GM10847 (cell line): ENCODE results near the gene PPP1R1B.

Experiments
- POLR2A ChIP-seq: IDR thresholded peaks from 2 replicates; pipeline ENCODE4 v1.6.1; 2011; ENCODE audit not compliant: insufficient read length; ENCODE audit errors: extremely low read depth

PPP1R1B gene

DNA sequence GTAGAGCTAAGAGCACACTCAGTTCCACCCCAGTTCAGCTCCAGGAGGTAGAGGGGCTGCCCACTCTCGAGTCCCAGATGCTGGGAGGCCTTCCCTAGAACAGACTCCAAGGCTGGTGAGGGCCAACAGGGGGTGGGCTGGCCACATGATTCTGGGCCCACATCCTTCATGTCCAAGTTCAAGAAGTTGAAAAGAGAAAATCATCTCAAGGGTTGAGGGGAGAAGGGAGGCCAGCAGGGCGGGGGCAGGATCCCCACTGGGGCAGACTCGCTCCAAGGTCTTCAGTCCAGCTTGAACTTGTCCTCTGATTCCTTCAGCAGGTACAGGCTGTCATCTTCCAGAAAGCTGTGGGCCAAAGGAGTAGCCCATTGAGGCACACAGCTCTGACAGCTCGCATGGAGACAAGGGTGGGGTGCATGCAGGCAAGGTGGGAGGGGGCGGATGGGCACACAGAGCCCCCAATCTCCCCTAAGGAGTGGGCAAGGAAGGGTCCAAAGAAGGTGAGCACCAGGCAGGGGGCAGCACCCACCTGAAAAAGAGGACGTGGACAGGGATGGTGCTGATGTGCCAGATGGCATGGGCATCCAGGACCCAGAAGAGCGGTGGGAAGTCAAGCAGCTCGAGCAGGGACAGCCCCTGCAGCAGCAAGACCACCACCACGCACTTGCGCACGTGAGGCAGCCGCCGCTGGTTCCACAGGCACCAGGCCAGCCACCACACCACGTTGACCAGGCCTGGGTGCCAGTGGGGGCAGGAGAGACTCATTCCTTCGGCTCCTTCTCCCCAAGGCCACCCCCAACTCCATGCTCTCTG lies 46.0 kb downstream of the PPP1R1B start:
- TF ChIP-seq POLR2A = no peak

DNA sequence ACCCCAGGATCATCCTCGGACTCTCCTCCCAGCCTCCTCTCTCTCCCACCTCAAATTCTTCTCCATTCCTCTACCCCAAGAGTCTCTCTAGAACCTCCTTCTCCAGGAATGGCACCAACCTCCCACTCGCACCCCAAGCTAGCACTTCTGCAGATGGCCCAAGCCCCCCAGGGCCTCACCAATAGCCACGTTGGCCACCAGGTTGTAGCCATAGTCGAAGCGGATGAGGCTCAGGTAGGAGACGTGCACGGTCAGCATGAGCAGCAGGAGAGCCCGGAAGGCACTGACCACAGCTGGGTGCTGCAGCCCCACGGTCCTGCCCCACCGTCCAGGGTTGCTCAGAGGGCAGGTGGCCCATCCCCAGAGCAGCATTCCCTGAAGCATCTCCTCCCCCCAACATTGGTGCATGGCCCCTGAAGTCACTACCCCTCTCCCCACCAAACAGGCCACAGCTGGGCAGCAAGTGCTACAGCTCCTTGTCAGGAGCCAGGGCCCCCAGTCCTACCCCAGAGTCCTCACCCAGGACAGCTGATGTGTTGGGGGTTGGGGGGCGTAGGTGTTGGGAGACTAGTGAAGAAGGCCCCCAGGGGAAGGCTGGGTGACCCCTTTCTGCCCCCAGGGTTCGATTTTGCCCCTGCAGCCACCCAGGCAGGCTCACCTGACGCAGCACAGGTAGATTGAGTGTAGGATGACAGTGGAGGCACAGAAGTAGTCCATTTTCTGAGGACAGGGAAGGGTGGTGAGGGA lies 46.8 kb downstream of the PPP1R1B start:
- TF ChIP-seq POLR2A = no peak

DNA sequence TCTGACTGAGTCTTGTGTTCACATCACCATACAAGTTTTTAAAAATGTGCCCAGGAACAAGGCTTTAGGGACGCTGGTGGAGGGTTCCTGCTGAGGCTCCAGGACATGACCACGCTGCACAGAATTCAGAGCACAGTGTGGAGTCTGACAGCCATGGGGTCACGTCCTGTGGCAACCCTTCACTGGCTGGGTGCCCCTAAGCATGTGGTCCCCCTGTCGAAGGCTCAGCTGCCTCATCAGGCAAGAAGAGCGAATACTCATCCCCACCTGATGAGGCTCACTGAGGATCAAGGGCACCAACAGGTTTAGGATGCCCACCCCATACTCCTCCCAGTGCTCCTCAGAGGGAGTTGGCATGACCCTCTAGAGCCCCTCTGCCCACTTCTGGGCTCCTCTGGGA lies 47.4 kb downstream of the PPP1R1B start:
- no peak for TF ChIP-seq POLR2A

DNA sequence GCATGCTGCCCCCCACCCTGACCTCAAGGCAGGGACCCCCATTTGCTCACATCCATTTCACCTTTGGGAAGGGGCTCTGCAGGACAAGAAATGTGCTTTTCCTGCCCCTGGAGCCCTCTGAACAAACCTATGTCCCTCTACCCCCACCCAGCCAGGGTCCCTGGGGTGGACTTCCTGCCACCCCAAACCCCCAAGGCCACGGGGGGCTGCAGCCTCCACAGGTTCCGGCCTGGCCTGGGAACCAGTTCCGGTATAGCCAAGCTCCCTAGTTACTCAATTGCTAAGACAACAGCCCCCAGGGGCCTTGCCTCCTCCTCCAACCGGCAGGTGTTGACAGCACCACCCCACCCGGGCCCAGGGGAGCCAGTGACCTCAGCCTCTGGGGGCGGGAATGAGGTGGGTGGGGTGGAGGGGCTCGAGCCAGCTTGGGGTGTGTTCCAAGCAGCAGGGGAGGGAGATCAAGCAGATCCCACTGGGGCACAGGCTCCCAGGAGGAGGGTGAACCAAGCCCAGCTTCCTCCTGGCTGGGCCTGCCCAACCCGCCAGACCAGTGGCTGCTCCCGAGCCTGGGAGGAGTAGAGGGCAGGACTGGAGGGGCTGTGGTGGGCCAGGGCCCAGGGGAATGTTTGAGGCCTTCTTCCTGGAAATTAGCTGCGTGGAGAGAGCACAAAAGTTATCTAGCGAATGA lies 48.1 kb downstream of the PPP1R1B start:
- no peak for TF ChIP-seq POLR2A

DNA sequence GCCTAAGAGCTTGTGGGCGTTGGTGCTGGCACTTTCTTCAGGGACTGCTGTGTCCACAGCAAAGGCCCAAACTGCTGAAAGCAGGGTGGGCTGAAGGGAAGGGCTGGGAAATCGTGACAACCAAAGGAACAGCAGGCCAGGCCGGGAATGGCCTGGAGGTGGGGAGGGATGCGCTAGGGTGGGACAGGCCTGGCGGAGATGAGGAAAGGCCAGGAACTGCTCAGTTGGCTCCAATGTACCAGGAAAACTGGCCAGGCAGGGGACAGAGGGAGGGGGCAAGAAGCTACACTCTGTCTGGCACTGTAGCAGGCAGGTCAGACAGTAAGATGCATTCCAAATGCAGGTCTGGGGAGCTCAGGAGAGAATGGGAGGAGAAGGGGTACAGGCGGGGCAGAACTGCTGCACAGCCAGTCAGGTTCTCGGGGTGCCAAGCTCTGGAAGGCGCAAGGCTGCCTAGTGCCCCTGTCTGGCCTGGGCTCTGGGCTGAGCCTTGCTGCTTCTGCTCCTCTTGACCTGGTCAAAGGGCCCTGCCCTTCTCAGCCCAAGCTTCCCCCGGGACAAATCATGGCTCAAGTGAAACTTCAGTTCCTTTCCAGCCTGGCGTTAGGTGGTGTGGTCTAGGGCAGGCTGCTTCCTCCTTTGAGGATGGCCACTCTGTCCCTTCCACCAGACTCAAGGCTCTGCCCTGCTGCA lies 48.8 kb downstream of the PPP1R1B start:
- TF ChIP-seq POLR2A = no peak

DNA sequence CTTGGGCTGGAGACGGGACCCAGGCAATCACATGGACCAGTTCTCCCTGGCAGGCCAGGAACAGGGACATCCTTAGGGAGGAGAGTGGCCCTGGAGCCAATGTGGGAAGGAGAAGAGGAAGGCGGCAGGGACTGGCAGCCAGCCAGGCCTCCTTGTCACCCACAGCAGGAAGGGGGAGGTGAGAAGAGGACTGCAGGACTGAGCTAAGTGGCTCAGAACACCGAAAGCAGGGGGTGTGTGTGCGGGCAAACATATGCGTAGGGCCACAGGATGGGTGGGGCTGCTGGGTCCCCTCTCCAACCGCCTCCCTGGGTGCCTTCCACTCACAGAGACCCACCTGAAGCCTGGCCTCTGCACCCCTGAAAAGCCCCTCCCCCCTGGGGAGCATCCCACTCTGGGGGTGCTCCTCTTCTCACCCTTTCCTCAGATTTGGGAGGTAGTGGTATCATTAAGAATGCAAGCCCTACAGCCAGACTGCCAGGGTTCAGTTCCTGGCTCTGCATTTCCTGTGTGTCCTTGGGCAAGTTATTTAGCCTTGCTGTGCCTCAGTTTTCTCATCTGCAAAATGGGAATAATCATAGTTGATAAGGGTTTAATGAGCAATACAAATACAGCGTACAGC lies 49.6 kb downstream of the PPP1R1B start:
- TF ChIP-seq POLR2A = no peak

DNA sequence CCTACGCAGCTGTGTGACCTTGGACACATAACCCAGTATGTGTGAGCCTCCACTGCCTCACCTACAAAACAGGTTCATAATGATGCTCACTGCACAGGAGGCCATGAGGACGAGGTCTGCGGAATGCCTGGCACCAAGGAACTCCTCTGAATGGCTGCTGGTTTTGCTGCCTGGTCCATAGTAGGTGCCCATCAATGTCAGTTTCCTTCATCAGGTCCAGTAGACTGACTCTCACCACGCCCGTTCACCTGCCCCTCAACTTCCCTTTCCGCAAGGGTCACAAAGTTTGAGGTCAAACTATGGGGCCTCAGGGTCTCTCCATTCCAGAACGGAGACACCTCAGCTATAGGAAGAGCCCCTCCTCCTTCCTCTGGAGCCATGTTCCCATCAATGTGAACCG lies 50.3 kb downstream of the PPP1R1B start:
- TF ChIP-seq POLR2A = no peak

DNA sequence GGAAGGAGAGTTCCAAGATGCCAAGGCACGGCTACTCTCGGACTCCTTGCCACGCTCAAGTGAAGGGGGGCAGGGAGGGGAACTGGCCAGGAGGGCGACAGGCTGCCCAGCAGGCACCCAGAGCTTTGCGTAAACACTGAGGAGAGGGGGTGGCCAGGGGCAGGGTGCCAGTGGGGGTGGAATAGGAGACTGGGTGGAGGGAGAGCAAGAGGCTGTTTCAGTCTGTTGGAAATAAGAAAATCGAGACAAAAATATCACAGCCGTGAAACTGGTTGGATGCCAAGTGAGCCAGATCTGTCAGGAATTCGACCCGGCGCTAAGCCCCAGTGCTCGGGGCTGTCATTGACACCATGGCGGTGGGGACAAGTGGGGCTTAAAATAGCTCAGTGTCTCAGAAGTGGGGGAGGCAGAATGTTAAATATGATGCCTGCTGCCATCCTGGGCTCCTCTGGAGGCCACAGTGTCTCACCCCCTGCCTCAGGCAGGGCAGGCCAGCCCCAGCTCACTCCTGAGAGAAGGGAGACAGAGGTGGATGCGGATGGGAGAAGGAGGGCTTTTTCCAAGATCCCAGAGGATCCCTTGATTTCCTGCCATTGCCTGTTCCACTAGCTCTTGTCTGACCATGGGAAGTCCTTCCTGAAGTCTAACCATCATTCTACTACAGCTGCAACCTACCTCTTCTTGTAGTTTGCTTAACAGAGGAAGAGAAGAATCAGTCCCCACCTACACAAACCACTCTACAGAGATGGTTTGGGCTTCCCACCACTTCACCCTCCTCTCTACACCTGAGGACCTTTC lies 51.0 kb downstream of the PPP1R1B start:
- TF ChIP-seq POLR2A = no peak

DNA sequence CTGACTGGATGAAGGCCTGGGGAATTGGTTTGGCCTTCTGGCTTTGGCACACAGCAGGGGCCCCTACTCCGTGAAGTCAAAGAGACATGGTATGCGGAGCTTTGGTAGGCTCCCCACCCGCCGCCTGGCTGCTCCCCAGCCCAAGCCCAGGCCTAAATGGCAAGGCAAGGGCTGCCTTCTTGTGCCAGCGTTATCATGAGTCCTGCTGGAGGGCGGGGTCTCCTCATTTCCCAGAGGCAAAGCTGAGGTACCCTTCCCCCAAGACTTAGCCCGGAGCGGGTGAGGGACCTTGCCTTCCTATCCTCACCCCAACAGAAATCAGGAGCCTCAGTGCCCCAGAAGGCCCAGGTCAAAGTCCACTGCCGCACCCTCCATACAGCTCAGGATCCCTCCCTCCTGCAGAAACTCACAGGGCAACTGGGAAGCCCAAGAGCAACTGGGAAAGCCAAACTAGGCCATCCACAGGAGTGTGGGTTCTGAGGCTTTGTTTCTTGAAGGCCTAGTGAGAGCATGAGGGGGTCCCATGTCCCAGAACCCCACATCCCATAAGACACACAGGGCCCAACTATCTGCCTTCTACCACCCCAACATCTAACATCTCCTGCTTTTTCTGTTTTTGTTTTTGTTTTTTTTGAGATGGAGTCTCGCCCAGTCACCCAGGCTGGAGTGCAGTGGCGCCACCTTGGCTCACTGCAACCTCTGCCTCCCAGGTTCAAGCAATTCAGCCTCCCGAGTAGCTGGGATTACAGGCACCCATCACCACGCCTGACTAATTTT lies 51.8 kb downstream of the PPP1R1B start:
- no peak for TF ChIP-seq POLR2A

DNA sequence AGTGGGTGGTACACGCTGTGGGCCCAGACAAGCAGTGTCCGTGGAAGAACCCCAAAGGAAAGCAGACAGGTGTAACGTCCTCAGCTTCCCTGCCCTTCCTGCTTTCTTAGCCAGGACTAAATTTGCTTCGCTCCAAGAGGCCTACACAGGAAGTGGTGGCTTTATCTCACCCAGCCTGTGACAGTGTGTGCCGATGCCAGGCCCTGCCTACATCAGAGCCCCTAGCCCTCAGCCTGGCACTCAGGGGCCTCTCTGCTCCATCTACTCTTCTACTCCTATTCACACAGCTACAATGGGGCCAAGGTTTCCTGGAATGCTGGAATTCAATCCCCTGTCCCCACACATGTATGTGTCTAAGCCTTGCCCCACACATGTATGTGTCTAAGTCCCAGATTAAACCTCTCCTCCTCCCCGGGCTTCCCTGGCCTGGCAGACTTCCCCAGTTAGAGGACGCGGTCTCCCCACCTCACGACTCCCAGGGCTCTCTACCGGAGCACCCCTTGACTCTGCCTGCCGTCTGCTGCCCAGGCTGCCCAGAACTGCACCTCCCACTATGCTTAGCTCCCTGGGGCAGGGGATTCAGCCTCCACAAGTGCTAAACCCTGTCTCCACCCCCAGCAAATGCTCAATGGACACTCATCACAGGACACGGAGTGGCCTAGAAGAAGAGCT lies 52.9 kb downstream of the PPP1R1B start:
- no peak for TF ChIP-seq POLR2A

DNA sequence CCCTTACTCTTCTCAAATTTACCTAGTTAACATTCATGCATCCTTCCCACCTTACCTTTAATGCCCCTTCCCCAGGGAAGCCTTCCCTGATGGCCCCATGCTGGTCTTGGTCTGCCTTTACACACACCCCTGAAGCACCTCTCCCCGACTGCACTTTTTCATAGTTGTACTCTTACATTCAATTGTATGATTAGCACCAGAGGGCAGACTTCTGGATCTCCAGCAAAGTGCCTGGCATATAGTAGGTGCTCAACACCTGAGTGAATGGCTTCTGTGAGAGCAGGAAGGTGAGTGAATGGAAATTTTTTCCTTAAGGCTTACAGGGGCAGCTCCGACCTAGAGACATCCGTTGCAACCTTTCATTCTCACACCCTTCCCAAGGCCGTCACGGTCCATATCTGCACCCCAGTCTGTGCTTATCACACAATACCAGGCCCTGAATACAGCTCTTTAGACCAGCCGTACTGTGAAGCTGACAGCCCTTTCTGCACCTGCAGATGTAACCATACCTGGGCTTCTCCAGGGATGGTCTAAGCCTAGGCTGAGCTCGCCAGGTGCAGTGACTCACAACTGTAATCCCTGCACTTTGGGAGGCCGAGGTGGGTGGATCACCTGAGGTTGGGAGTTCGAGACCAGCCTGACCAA lies 56.7 kb downstream of the PPP1R1B start:
- no peak for TF ChIP-seq POLR2A
